SK-N-SH (cell line): ENCODE data around the gene IFNL1. TPM values are rescaled to one million over a fixed set of nuclear protein-coding genes. Genes with fewer than 3 reads are reported as not detected.
"Not testable (repeated sequence)": the region's sequence is repeated elsewhere in the genome, so short reads cannot be mapped to it uniquely, and the experiment has no call there.

Experiments
- CTCF ChIA-PET: fragments of 300-600, 350-600 bp; formaldehyde crosslinking; extraction: SDS; loops from one replicate; lab custom pipeline; 2021; lab: Yijun Ruan, JAX
- POLR2A ChIA-PET: fragments of 350-600 bp; sonication (Branson Sonifier 250); formaldehyde crosslinking; extraction: SDS; loops from one replicate; lab custom pipeline; 2020; ENCODE audit warnings: antibody characterized with exemption, inconsistent platforms; lab: Yijun Ruan, JAX
- DNase-seq: peaks from one replicate; pipeline ENCODE4 v3.0.0; 2012
- H2AFZ ChIP-seq: fragments of 200-600 bp; sonication (generic); 2 replicates; pipeline ENCODE4 v1.8.1; 2016; ENCODE audit warnings: antibody characterized with exemption, mild to moderate bottlenecking, low read depth
- H3F3A ChIP-seq: fragments of 200-600 bp; sonication (generic); replicated peaks from 2 replicates; pipeline ENCODE3; 2016; ENCODE audit warnings: antibody characterized with exemption, mild to moderate bottlenecking; ENCODE audit not compliant: insufficient read depth
- H3K27ac ChIP-seq, 2 experiments: fragments of 200-500 bp in 1 of 2; fragments of 200-600 bp in 1 of 2; sonication (Bioruptor generic) in 1 of 2; sonication (generic), shearing (Covaris generic) in 1 of 2; 2 replicates each; pipeline versions ENCODE4 v1.5.1 to v1.6.1; 2014 to 2016; ENCODE audit warnings: low read depth in 2 of 2, inconsistent platforms in 1 of 2, low read length in 1 of 2, mild to moderate bottlenecking in 1 of 2, mixed read lengths in 1 of 2
- H3K27me3 ChIP-seq: fragments of 200-600 bp; sonication (generic), shearing (Covaris generic); 2 replicates; pipeline ENCODE4 v1.6.1; 2016; ENCODE audit warnings: mixed run types; ENCODE audit not compliant: insufficient read depth
- H3K36me3 ChIP-seq, 2 experiments: fragments of 200-500 bp in 1 of 2; fragments of 200-600 bp in 1 of 2; sonication (Bioruptor generic) in 1 of 2; sonication (generic) in 1 of 2; replicated peaks in 1 of 2; 2 replicates each; pipeline versions ENCODE3 to v1.5.1; 2014 to 2016; ENCODE audit warnings: low read length in 1 of 2, mild to moderate bottlenecking in 1 of 2; ENCODE audit not compliant: insufficient read depth in 2 of 2, control insufficient read depth in 1 of 2
- H3K4me1 ChIP-seq, 2 experiments: fragments of 200-500 bp in 1 of 2; fragments of 200-600 bp in 1 of 2; sonication (Bioruptor generic) in 1 of 2; sonication (generic), shearing (Covaris generic) in 1 of 2; 2 replicates each; pipeline versions ENCODE4 v1.5.1 to v1.6.1; 2014 to 2016; ENCODE audit warnings: low read depth in 1 of 2, low read length in 1 of 2, mixed run types in 1 of 2; ENCODE audit not compliant: insufficient read depth in 2 of 2, control insufficient read depth in 1 of 2
- H3K4me2 ChIP-seq: fragments of 200-600 bp; sonication (generic), shearing (Covaris generic); 2 replicates; pipeline ENCODE4 v1.6.1; 2017; ENCODE audit warnings: mixed run types
- H3K4me3 ChIP-seq, 2 experiments: fragments of 200-500 bp in 1 of 2; fragments of 200-600 bp in 1 of 2; sonication (Bioruptor generic) in 1 of 2; sonication (generic), shearing (Covaris generic) in 1 of 2; 2 replicates each; pipeline versions ENCODE4 v1.5.1 to v1.8.1; 2014 to 2016; ENCODE audit warnings: low read depth in 2 of 2, inconsistent platforms in 1 of 2, low read length in 1 of 2, mild to moderate bottlenecking in 1 of 2, mixed read lengths in 1 of 2, moderate library complexity in 1 of 2
- H3K79me2 ChIP-seq: fragments of 200-600 bp; sonication (generic); 2 replicates; pipeline ENCODE4 v1.8.1; 2017; ENCODE audit warnings: mild to moderate bottlenecking; ENCODE audit not compliant: insufficient read depth
- H3K9ac ChIP-seq: fragments of 200-600 bp; sonication (generic); 2 replicates; pipeline ENCODE4 v1.6.1; 2017; ENCODE audit warnings: mixed run types
- H3K9me2 ChIP-seq: fragments of 200-600 bp; sonication (generic); 2 replicates; pipeline ENCODE4 v1.6.1; 2017; ENCODE audit warnings: mixed run types
- H3K9me3 ChIP-seq: fragments of 200-600 bp; sonication (generic); 2 replicates; pipeline ENCODE4 v1.6.1; 2017; ENCODE audit warnings: mixed run types, mild to moderate bottlenecking, moderate library complexity
- H4K20me1 ChIP-seq: fragments of 200-600 bp; sonication (generic); 2 replicates; pipeline ENCODE4 v1.6.1; 2017; ENCODE audit warnings: mild to moderate bottlenecking, mixed run types; ENCODE audit not compliant: insufficient read depth
- FOXM1 ChIP-seq: IDR thresholded peaks from 2 replicates; pipeline ENCODE4 v1.4.0; 2012; ENCODE audit warnings: low read depth, mild to moderate bottlenecking
- GABPA ChIP-seq: IDR thresholded peaks from 2 replicates; pipeline ENCODE4 v1.4.0; 2012; ENCODE audit warnings: low read depth, mild to moderate bottlenecking
- GATA2 ChIP-seq: sonication (generic); formaldehyde crosslinking; IDR thresholded peaks from 2 replicates; pipeline ENCODE4 v1.5.0; 2020; ENCODE audit warnings: mild to moderate bottlenecking, missing genetic modification reagents
- JUND ChIP-seq: IDR thresholded peaks from 2 replicates; pipeline ENCODE4 v1.4.0; 2012
- MEF2A ChIP-seq: IDR thresholded peaks from 2 replicates; pipeline ENCODE4 v1.4.0; 2012; ENCODE audit warnings: low read depth, borderline replicate concordance
- MXI1 ChIP-seq: IDR thresholded peaks from 2 replicates; pipeline ENCODE4 v1.6.1; 2012; ENCODE audit warnings: mild to moderate bottlenecking, low read depth, low read length, improper control_type of control experiment
- PBX3 ChIP-seq: IDR thresholded peaks from 2 replicates; pipeline ENCODE4; 2012
- RAD21 ChIP-seq: IDR thresholded peaks from 2 replicates; pipeline ENCODE4 v1.6.1; 2012; ENCODE audit warnings: mild to moderate bottlenecking, low read length
- RCOR1 ChIP-seq: fragments of 150-350 bp; IDR thresholded peaks from 2 replicates; pipeline ENCODE4 v1.6.1; 2017; ENCODE audit warnings: antibody characterized with exemption, low read length
- REST ChIP-seq: IDR thresholded peaks from 2 replicates; pipeline ENCODE4 v1.6.1; 2012; ENCODE audit warnings: mild to moderate bottlenecking, low read depth, low read length, moderate library complexity
- RXRA ChIP-seq: IDR thresholded peaks from 2 replicates; pipeline ENCODE4 v1.4.0; 2012; ENCODE audit warnings: low read depth, mild to moderate bottlenecking, borderline replicate concordance
- TAF1 ChIP-seq: IDR thresholded peaks from 2 replicates; pipeline ENCODE4 v1.6.1; 2012; ENCODE audit warnings: low read depth, mild to moderate bottlenecking, low read length, moderate library complexity, borderline replicate concordance
- TCF12 ChIP-seq: IDR thresholded peaks from 2 replicates; pipeline ENCODE4 v1.4.0; 2012
- TEAD4 ChIP-seq: IDR thresholded peaks from 2 replicates; pipeline ENCODE4 v1.4.0; 2012; ENCODE audit warnings: mild to moderate bottlenecking, borderline replicate concordance; ENCODE audit not compliant: insufficient read depth
- WGBS: methylation state at CpG from one replicate; pipeline ENCODE4 v1.1.6; 2017; ENCODE audit warnings: low lambda C conversion rate; 5-methylcytosine and 5-hydroxymethylcytosine counted together
- polyA plus RNA-seq, 3 experiments: library from polyadenylated mRNA; depleted of rRNA; stranded (reverse); fragments of >200 nt; gene quantifications; 2 replicates each; pipeline ENCODE4 v1.2.3, GENCODE V29; 2012
- TF ChIP-seq, protein P1 (sequence below): fragments of 150-350 bp; IDR thresholded peaks from 2 replicates; pipeline ENCODE4 v1.6.1; 2017; ENCODE audit warnings: antibody characterized with exemption, low read length, low read depth, borderline replicate concordance
- TF ChIP-seq, protein P2 (sequence below): IDR thresholded peaks from 2 replicates; pipeline ENCODE4 v1.4.0; 2012; ENCODE audit warnings: low read depth, borderline replicate concordance

IFNL1 gene
- polyA plus RNA-seq, 1 of the 3 experiments (the other 2 are of a cell fraction), result not detected

GRCh38 chr19:39329948-39330347 is 33.7 kb downstream of the IFNL1 start:
- no peak for DNase-seq
- ChIA-PET POLR2A (no interaction called here), CTCF (interaction anchor here (1.4 to 3.1 kb wide), 6 partner anchors 9 to 278 kb away, joined by 4 to 16 read pairs (median 5); no protein-coding TSS in a partner anchor)
- 67% methylated on average over 7 of the region's 7 CpGs for WGBS
- Histone ChIP-seq H3K27ac (no peak overlapping the region), H3K9me3 (no peaks in the 10 kb centered on the region), H3K36me3 (no peaks in the 10 kb centered on the region), H3K9me2 (no peaks in the 10 kb centered on the region), H3K27me3 (no peaks in the 10 kb centered on the region), H4K20me1 (no peaks in the 10 kb centered on the region), H3K4me3 (no peak overlapping the region), H3K4me2 (no peak overlapping the region), H3K9ac (no peak overlapping the region), H3K79me2 (no peaks in the 10 kb centered on the region), H2AFZ (no peak overlapping the region), H3K4me1 (no peaks in the 10 kb centered on the region), H3F3A (peaks cover 4% of the 10 kb centered on the region)
- TF ChIP-seq TEAD4 (no peak), RXRA (no peak), RCOR1 (no peak), TCF12 (no peak), FOXM1 (no peak), JUND (no peak)

DNA sequence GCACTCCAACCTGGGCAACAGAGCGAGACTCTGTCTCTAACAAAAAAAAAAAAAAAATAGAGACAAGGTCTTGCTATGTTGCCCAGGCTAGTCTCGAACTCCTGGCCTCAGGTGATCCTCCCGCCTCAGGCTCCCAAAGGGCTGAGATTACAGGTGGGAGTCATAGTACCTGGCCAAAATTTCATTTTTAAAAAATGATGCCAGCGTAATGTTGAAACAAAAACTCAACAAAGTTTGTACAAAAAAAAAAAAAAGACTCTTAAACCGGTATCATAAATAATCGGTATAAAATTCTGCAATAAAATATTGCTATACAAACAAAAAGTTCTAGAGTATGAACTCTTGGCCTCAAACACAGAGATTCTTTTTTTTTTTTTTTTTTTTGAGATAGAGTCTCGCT is 36.1 kb downstream of the IFNL1 start:
- WGBS, result 68% methylated on average over 7 of the region's 7 CpGs
- H3K79me2 ChIP-seq, result no peaks in the 10 kb centered on the region
- H2AFZ ChIP-seq, result no peak overlapping the region
- ChIA-PET CTCF (interaction anchor here (0.7 to 4.1 kb wide), 3 partner anchors 211 to 365 kb away, joined by 3 to 22 read pairs (median 12); no protein-coding TSS in a partner anchor), POLR2A (no interaction called here)
- H3K36me3 ChIP-seq, result no peaks in the 10 kb centered on the region
- no peak overlapping the region for H3K4me2 ChIP-seq
- no peaks in the 10 kb centered on the region for H3K9me2 ChIP-seq
- H3K9me3 ChIP-seq, result no peaks in the 10 kb centered on the region
- no peaks in the 10 kb centered on the region for H4K20me1 ChIP-seq
- no peak overlapping the region for H3K9ac ChIP-seq
- no peaks in the 10 kb centered on the region for H3K27me3 ChIP-seq
- H3F3A ChIP-seq, result peaks cover under 1% of the 10 kb centered on the region
- H3K4me3 ChIP-seq, result no peak overlapping the region
- no peak overlapping the region for H3K27ac ChIP-seq
- no peak for DNase-seq
- no peaks in the 10 kb centered on the region for H3K4me1 ChIP-seq
- no peak for TF ChIP-seq TAF1
- TF ChIP-seq, protein P1, sequence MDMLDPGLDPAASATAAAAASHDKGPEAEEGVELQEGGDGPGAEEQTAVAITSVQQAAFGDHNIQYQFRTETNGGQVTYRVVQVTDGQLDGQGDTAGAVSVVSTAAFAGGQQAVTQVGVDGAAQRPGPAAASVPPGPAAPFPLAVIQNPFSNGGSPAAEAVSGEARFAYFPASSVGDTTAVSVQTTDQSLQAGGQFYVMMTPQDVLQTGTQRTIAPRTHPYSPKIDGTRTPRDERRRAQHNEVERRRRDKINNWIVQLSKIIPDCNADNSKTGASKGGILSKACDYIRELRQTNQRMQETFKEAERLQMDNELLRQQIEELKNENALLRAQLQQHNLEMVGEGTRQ, result no peak
- no peak for TF ChIP-seq PBX3
- no peak for TF ChIP-seq REST
- TF ChIP-seq RXRA, result no peak
- TF ChIP-seq, protein P2, sequence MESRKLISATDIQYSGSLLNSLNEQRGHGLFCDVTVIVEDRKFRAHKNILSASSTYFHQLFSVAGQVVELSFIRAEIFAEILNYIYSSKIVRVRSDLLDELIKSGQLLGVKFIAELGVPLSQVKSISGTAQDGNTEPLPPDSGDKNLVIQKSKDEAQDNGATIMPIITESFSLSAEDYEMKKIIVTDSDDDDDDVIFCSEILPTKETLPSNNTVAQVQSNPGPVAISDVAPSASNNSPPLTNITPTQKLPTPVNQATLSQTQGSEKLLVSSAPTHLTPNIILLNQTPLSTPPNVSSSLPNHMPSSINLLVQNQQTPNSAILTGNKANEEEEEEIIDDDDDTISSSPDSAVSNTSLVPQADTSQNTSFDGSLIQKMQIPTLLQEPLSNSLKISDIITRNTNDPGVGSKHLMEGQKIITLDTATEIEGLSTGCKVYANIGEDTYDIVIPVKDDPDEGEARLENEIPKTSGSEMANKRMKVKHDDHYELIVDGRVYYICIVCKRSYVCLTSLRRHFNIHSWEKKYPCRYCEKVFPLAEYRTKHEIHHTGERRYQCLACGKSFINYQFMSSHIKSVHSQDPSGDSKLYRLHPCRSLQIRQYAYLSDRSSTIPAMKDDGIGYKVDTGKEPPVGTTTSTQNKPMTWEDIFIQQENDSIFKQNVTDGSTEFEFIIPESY, result no peak
- no peak for TF ChIP-seq GATA2 (CRISPR knock-in tag)
- no peak for TF ChIP-seq GABPA
- no peak for TF ChIP-seq MEF2A
- no peak for TF ChIP-seq MXI1
- no peak for TF ChIP-seq RAD21

GRCh38 chr19:39332738-39333137 is 36.5 kb downstream of the IFNL1 start:
- H3K27me3 ChIP-seq, H2AFZ ChIP-seq, H3K9me3 ChIP-seq, H3K27ac ChIP-seq, H3K9me2 ChIP-seq, H3K9ac ChIP-seq, H3K4me3 ChIP-seq, H3F3A ChIP-seq, DNase-seq, H3K79me2 ChIP-seq, H3K4me2 ChIP-seq, H3K36me3 ChIP-seq, POLR2A ChIA-PET, H4K20me1 ChIP-seq, H3K4me1 ChIP-seq: not testable (repeated sequence)
- WGBS, result 62% methylated on average over 6 of the region's 6 CpGs
- CTCF ChIA-PET, result interaction anchor here (4.1 kb wide), 1 partner anchor 211 kb away, joined by 22 read pairs; no protein-coding TSS in a partner anchor
